GM12874 (cell line): ENCODE results near the gene ABCC4.

Source experiments
- TF ChIP-seq, protein P1 (sequence below): IDR thresholded peaks from 2 replicates; pipeline ENCODE4 v1.5.1; 2011; ENCODE audit warnings: low read depth, mild to moderate bottlenecking, control low read depth, low read length, moderate library complexity; ENCODE audit not compliant: insufficient read depth

Gene ABCC4

DNA sequence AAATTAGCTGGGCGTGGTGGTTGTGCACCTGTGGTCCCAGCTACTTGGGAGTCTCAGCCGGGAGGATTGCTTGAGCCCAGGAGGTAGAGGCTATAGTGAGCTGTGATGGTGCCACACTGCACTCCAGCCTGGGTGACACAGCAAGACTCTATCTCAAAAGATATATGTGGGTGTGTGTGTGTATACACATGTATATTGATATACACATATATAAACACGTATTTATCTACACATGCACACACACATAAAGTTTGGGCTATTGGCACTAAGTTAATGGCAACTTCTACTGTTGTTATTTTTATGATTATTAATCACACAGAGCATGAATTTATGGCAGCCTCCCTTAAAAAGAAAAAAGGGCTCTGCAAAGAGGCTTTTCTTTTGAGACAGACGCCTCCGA, 27.1 kb upstream of the ABCC4 start:
- TF ChIP-seq, protein P1, sequence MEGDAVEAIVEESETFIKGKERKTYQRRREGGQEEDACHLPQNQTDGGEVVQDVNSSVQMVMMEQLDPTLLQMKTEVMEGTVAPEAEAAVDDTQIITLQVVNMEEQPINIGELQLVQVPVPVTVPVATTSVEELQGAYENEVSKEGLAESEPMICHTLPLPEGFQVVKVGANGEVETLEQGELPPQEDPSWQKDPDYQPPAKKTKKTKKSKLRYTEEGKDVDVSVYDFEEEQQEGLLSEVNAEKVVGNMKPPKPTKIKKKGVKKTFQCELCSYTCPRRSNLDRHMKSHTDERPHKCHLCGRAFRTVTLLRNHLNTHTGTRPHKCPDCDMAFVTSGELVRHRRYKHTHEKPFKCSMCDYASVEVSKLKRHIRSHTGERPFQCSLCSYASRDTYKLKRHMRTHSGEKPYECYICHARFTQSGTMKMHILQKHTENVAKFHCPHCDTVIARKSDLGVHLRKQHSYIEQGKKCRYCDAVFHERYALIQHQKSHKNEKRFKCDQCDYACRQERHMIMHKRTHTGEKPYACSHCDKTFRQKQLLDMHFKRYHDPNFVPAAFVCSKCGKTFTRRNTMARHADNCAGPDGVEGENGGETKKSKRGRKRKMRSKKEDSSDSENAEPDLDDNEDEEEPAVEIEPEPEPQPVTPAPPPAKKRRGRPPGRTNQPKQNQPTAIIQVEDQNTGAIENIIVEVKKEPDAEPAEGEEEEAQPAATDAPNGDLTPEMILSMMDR = no peak

DNA sequence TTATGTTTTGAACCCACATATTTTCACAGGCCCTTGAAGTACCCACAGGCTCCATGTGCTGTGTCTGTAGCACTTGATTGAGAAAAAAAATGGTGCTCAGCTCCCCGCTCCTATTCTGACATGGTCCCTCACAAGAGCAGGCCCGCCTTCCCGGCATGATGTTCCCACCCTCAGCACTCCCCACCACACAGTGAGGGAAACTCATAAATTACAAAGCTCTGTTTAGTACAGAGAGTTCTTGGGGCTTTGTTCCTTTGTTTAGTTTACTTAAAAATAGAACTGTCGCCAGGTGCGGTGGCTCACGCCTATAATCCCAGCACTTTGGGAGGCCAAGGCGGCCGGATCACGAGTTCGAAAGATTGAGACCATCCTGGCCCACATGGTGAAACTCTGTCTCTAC, 25.9 kb upstream of the ABCC4 start:
- TF ChIP-seq, protein P1 = no peak

DNA sequence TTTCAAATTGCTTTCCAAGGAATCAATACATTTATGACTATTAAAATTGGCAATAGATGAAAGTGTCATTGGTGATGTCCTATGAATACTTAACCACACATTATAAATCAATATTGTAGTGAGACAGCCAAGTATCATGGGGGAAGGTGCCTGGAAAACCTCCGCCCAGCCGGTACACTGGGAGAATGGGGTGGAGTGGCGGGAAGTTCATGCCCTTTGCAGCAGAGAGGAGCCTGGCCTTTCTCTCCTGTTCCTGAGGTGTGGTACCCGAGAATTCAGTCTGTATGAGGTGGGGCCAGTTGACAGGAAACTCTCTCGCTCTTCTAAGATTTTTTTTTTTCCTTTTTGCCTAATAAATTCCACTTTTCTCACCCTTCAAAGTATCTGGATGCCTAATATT, 25.4 kb upstream of the ABCC4 start:
- TF ChIP-seq, protein P1 = no peak

DNA sequence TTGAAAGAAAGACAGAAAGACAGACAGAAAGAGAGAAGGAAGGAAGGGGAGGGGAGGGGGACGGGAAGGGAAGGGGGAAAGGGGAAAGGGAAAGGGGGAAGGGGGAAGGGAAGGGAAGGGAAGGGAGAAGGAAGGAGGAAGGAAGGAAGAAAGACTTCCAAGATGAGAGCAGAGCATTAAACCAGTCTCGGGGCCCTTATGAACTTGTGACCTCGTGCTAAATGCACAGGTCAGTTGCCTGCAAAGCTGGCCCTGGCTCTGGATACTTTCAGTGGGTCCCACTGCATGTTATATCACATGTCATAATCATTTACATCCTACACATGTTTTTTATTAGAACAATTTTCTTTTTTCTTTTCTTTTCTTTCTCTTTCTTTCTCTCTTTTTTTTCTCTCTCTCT, 24.2 kb upstream of the ABCC4 start:
- TF ChIP-seq, protein P1 = no peak

DNA sequence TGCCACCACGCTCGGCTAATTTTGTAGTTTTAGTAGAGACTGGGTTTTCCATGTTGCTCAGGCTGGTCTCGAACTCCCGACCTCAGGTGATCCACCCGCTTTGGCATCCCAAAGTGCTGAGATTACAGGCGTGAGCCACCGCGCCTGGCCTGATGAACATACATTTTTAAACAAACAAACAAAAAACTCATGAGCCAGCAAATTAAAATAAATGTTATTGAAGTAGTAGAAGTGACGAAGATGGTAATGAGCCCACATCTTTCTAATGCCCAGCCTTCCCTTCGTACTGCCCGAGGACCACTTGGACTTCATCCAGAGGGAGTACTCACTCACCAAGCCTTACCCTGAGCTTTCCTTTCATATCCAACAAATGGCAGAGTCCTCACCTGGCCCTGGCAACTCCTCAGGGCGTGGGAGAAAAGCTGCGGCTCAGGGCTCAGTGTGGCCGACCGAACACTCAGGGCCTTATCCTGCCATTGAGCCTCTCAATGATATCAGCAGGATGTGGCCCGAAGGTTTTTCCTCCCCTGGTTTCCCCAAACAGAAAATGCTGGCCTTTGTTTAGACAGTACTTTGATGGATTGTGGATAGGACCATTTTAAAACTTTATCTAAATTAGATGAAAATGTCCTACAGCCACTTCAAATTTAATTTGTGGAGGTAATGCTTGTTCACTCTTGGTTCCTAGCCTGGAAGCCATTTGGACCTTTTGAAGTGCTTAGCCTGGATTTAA, 22.8 kb upstream of the ABCC4 start:
- TF ChIP-seq, protein P1 = no peak

DNA sequence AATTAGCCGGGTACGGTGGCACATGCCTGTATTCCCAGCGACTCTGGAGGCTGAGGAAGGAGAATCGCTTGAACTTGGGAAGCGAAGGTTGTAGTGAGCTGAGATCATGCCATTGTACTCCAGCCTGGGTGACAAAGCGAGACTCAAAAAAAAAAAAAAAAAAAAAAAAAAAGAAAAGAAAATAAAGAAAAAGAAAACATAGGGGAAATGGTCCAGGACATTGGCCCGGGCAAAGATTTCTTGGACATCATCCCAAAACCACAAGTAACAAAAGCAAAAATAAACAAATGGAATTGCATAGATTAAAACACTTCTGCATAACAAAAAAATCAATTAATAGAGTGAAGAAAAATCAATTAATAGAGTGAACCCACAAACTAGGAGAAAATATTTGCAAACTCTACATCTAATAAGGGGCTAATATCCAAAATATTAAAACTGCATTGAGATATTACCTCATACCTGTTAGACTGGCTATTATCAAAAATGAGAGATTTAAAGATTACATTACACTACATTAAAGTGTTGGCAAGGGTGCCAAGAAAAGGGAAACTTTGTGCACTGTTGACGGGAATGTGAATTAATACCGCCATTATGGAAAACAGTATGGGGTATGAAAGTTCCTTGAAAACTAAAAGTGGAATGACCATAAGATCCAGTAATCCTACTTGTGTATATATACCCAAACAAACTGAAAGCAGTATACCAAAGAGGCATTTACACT, 18.5 kb upstream of the ABCC4 start:
- TF ChIP-seq, protein P1 = no peak

DNA sequence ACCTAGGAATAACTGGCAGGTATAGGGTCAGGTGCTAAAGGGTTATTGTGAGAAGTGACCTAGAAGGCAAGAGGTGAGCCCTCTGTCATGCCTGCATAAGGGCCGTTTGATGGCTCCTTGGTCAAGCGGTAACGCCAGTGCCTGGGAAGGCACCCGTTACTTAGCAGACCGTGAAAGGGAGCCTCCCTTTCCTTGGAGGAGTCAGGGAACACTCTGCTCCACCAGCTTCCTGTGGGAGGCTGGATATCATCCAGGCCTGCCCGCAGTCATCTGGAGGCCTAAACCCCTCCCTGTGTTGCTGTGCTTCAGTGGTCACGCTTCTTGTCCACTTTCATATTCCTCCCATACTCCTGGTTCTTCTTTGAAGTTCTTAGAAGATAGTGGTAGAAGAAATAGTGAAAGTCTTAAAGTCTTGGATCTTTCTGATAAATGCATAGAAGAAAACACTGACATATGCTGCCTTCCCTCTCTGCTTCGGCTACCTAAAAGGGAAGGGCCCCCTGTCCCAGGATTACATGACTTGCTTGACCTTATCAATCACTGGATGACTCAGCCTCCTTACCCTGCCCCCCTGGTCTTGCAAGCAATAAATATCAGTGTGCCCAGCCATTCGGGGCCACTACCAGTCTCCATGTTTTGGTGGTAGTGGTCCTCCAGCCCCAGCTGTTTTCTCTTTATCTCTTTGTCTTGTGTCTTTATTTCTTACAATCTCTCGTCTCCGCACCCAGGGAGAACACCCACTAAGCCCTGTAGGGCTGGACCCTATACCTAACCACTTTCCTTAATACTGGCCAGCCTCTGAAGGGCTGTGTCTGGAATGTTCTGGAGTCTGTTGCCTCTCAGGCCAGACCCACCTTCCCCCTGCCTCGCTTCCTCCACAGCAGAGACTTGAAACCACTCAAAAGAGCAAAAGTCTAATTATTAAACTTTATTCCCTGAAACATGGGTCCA, 16.1 kb upstream of the ABCC4 start:
- TF ChIP-seq, protein P1 = no peak
